ENCODE measurements around the gene ALX4. TPM values are rescaled to one million over a fixed set of nuclear protein-coding genes. Genes with fewer than 3 reads are reported as not detected.

Gene ALX4
- total and polyA plus RNA-seq, 2 donors (not counting 1 experiment from before 2014, with no cell fraction given): not detected

DNA sequence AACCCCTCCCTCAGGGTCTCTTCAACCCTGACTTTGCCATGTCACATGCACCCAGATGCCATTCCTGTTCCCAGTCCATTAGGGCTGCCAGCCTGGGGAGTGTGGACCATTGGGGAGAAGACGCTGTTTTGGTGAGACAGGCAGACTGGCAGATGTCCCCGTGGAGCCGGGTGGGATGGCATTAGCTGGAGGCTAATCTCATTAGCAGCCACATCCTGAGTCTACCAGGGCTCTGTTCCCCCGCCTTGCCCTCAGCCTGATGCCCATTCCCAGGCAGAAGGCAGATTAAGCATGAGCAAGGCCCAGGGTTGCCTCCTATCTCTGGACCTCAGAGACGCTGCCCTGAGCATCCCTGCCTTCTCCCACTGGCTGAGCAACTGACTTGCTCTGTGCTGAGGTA lies 46.4 kb upstream of the ALX4 start:
- no peaks in the 10 kb centered on the region for H3K36me3 ChIP-seq (replicated peaks in 1 of 2; ENCODE audit: control extremely low read depth in 1 of 2, control insufficient read depth in 1 of 2, extremely low read depth in 1 of 2, insufficient read depth in 2 of 2, low read length in 1 of 2)
- DNase-seq (no peak), ATAC-seq (ENCODE audit: low read depth) (no peak)
- Mint-ChIP-seq H3K4me3 (no peak overlapping the region), H3K9me3 (ENCODE audit: insufficient read depth) (no peaks in the 10 kb centered on the region), H3K27ac (no peak overlapping the region), H3K27me3 (peaks cover 26% of the 10 kb centered on the region), H3K4me1 (peaks cover 11% of the 10 kb centered on the region)
- intact Hi-C loops (cut with micrococcal nuclease): no loop called here
- H3K27ac ChIP-seq (ENCODE audit: low read length in 2 of 2): no peak overlapping the region
- H3K27me3 ChIP-seq (replicated peaks in 1 of 4; ENCODE audit: control extremely low read depth in 1 of 4, control insufficient read depth in 3 of 4, insufficient read depth in 4 of 4, low read length in 3 of 4): peaks cover 0 to 17% (median 4%) of the 10 kb centered on the region in 4 experiments
- WGBS (ENCODE audit: insufficient coverage): 93% methylated on average over 5 of the region's 5 CpGs
- H4K20me1 ChIP-seq (ENCODE audit: control insufficient read depth, insufficient read depth, low read length, poor library complexity, severe bottlenecking): no peaks in the 10 kb centered on the region
- H3K9me3 ChIP-seq (ENCODE audit: control extremely low read depth in 1 of 3, control insufficient read depth in 2 of 3, insufficient read depth in 1 of 3, low read length in 2 of 3): peaks cover 0 to 2% (median 0%) of the 10 kb centered on the region in 3 donors
- TF ChIP-seq, protein P1, sequence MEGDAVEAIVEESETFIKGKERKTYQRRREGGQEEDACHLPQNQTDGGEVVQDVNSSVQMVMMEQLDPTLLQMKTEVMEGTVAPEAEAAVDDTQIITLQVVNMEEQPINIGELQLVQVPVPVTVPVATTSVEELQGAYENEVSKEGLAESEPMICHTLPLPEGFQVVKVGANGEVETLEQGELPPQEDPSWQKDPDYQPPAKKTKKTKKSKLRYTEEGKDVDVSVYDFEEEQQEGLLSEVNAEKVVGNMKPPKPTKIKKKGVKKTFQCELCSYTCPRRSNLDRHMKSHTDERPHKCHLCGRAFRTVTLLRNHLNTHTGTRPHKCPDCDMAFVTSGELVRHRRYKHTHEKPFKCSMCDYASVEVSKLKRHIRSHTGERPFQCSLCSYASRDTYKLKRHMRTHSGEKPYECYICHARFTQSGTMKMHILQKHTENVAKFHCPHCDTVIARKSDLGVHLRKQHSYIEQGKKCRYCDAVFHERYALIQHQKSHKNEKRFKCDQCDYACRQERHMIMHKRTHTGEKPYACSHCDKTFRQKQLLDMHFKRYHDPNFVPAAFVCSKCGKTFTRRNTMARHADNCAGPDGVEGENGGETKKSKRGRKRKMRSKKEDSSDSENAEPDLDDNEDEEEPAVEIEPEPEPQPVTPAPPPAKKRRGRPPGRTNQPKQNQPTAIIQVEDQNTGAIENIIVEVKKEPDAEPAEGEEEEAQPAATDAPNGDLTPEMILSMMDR (IDR thresholded peaks at IDR 0.05): no peak
- TF ChIP-seq EZH2 (IDR thresholded peaks at IDR 0.05; ENCODE audit: borderline replicate concordance, insufficient read depth, low read depth, low read length, poor library complexity, severe bottlenecking): no peak
- ChIA-PET CTCF (no interaction called here), POLR2A (no interaction called here)
- no peak overlapping the region for H3K9ac ChIP-seq (ENCODE audit: low read length)
- H3K79me2 ChIP-seq (ENCODE audit: control insufficient read depth, insufficient read depth, low read length): no peaks in the 10 kb centered on the region
- no peak overlapping the region for H2AFZ ChIP-seq (ENCODE audit: insufficient read depth, low read depth, low read length, poor library complexity, severe bottlenecking)
- no peak overlapping the region for H3K4me2 ChIP-seq (replicated peaks; ENCODE audit: low read depth, low read length, poor library complexity, severe bottlenecking)
- no peak overlapping the region for H3K4me3 ChIP-seq (ENCODE audit: control extremely low read depth in 1 of 5, extremely low read depth in 1 of 5, insufficient read depth in 1 of 5, low read depth in 2 of 5, low read length in 4 of 5)
- H3K4me1 ChIP-seq (ENCODE audit: control insufficient read depth in 2 of 2, insufficient read depth in 2 of 2, low read length in 2 of 2): peaks cover 9 to 10% of the 10 kb centered on the region in 2 donors

DNA sequence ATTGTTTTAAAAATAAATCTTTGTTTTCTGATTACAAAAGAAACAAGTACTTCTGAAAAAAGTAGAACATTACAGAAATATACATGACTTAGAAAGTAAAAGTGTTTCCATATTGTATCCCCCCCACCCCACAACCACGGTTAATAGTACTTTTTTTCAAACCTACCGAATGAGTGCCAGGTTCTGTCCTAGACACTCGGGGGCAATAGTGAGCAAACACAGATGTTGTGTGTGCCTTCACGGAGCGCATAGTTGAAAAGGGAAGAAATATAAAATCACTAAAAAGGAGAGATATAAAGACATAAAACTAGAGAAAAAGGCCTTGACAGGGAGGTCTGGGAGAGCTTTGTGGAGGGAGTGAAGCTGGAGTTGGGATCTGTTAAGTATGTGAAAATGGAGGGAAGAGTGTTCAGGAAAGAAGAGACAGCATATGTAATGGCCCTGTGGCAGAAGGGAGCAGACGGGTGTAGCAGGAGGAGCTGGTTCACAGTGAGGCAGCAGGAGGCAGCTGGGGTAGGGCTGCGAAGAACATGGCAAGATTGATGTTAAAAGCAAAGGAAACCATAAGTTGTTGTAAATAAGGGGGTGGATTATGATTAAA lies 42.1 kb upstream of the ALX4 start:
- Histone ChIP-seq H4K20me1 (ENCODE audit: control insufficient read depth, insufficient read depth, low read length, poor library complexity, severe bottlenecking) (no peaks in the 10 kb centered on the region), H3K36me3 (replicated peaks in 1 of 2; ENCODE audit: control extremely low read depth in 1 of 2, control insufficient read depth in 1 of 2, extremely low read depth in 1 of 2, insufficient read depth in 2 of 2, low read length in 1 of 2) (no peaks in the 10 kb centered on the region), H3K4me2 (replicated peaks; ENCODE audit: low read depth, low read length, poor library complexity, severe bottlenecking) (peak overlapping the region; percentile 78), H3K79me2 (ENCODE audit: control insufficient read depth, insufficient read depth, low read length) (no peaks in the 10 kb centered on the region), H3K9me3 (ENCODE audit: control extremely low read depth in 1 of 3, control insufficient read depth in 2 of 3, insufficient read depth in 1 of 3, low read length in 2 of 3) (peaks cover 0 to 10% (median 0%) of the 10 kb centered on the region in 3 donors), H3K27ac (ENCODE audit: low read length in 2 of 2) (no peak overlapping the region), H3K9ac (ENCODE audit: low read length) (no peak overlapping the region), H3K27me3 (replicated peaks in 1 of 4; ENCODE audit: control extremely low read depth in 1 of 4, control insufficient read depth in 3 of 4, insufficient read depth in 4 of 4, low read length in 3 of 4) (peaks cover 0 to 4% (median 0%) of the 10 kb centered on the region in 4 experiments), H3K4me1 (ENCODE audit: control insufficient read depth in 2 of 2, insufficient read depth in 2 of 2, low read length in 2 of 2) (peaks cover 20 to 28% of the 10 kb centered on the region in 2 donors), H2AFZ (ENCODE audit: insufficient read depth, low read depth, low read length, poor library complexity, severe bottlenecking) (no peak overlapping the region), H3K4me3 (ENCODE audit: control extremely low read depth in 1 of 5, extremely low read depth in 1 of 5, insufficient read depth in 1 of 5, low read depth in 2 of 5, low read length in 4 of 5) (peak overlapping the region in 1 of 5 experiments; percentile 32)
- H3K4me1 Mint-ChIP-seq: peaks cover 35% of the 10 kb centered on the region
- ChIA-PET CTCF (interaction anchor here (1.1 kb wide), 1 partner anchor 265 kb away, joined by 3 read pairs; no protein-coding TSS in a partner anchor), POLR2A (no interaction called here)
- H3K27me3 Mint-ChIP-seq: peaks cover 18% of the 10 kb centered on the region
- 100% methylated on average over 1 of the region's 7 CpGs for WGBS (ENCODE audit: insufficient coverage)
- DNase-seq: no peak
- no peak overlapping the region for H3K27ac Mint-ChIP-seq
- no peaks in the 10 kb centered on the region for H3K9me3 Mint-ChIP-seq (ENCODE audit: insufficient read depth)
- no peak overlapping the region for H3K4me3 Mint-ChIP-seq
- ATAC-seq (ENCODE audit: low read depth): no peak
- intact Hi-C loops (cut with micrococcal nuclease): loop anchor here (5.0 kb wide), 1 partner anchor 215 kb away; the partner anchor contains the start of gene CD82
- TF ChIP-seq, protein P1 (IDR thresholded peaks at IDR 0.05): no peak
- TF ChIP-seq EZH2 (IDR thresholded peaks at IDR 0.05; ENCODE audit: borderline replicate concordance, insufficient read depth, low read depth, low read length, poor library complexity, severe bottlenecking): no peak
